ENCODE results near the gene PRPF4.
"Not testable (repeated sequence)": the region's sequence is repeated elsewhere in the genome, so short reads cannot be mapped to it uniquely, and the experiment has no call there.

PRPF4 gene

DNA sequence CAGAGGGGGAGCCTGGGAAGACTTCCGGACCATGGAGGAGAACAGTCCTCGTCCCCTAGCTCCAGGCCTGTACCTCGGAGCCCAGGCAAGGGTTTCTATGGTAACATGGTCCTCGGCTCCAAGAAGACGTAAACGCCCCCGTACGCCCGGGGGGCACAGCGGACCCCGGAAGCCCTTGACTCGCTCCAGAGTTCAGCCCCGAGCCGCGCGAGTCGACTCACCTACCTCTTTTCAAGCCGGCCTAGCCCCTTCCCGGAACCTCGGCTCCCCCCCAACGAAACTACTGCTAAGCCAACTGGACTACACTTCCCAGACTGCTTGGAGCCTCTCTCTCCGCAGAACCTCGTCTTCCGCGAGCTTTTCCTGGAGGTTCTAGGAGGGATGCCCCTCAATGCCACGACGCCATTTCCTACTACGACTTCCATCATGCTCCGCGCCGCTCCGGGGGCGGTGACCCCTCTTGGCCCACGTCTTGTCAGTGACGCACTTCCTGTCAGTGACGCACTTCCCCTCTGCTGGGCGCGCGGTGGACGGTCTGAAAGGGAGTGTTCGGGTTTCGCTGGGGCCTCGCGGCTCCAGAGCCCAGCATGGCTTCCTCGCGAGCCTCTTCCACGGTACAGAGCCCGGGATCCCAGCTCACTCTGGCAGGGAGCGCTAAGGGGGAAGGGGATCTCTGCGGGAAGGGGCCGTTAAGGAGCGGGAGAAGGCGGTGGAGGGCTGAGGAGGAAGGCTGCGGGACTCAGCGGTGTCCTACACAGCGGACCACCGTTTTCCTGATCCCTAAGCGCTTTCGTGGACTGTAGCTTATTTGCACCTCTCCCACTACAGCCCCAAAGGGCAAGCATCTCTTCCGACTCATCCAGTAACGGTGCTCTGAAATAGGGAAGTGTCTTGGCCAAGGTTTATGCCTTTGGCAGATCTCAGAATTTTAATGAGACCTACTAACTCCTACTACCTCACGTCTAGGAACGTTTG lies at the start of gene PRPF4, which contains the start of gene CDC26:
Gene PRPF4, plus strand, starts transcription at position 502 of the 975 bp plus-strand sequence. Its CDS starts 86 bp downstream, at position 588.
Gene CDC26, minus strand, starts transcription at position 416 of the 975 bp plus-strand sequence. CDS start 3,065 bp downstream, outside the sequence.
- peak; percentile 98 for DNase-seq (ENCODE audit: low spot score)

DNA sequence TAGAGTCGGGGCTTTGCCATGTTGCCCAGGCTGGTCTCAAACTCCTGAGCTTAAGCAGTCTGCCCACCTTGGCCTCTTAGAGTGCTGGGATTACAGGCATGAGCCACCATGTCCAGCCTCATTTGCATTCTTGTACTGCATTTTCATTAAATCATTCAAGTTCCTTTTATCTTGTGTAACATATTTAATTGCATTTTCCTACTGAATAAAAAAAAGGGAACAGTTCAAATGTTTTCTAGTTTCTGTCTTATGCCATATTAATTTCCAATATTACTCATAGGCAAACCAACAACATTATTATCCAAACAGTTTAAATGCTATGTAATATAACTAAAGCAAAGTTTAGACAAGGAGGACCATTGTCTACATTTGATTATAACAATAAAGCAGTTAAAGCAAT lies 48.0 kb upstream of the PRPF4 start:
- no peak for DNase-seq (ENCODE audit: low spot score)

DNA sequence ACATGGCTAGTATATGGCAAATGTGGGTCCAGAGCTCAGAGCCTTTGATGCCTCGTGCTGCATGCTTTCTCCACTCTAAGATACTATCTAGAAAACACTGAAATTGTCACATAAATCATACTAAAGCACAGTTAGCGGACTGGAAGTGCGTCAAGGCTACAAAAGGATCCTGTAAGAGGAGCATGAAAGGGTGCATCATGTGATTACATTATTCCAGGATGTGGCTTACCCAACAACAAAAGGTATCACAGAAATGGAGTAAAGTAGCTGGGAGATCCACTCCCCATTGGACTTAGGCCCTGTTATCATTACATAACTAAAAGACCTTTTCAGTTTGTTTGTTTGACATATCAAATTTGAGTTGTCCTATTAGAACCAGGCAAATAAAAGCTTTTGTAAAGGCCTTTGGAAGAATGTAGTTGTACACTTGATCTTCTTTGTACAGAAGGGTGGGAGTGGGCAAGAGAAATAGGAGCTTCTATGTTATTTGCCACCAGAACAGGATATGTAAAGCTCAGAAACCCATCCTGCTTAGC lies 47.3 kb upstream of the PRPF4 start:
- DNase-seq (ENCODE audit: low spot score): no peak

DNA sequence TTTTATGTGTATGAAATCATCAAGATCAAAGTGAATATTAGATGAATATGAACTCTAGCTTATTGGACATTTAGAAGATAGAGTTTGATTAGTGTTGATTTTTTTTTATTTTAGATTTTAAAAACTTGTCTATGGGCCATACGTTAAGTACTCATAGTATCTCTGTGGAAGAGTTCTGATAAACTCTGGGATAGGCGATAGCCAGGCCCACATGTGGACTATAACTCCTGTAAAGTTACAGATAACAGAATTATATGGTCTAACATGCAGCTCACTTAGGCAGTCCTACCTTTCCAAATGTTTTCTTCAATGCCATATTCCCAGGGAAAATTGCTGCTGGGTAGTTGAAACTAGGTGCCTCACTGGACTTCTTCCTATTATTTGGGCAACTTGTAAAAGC lies 43.8 kb upstream of the PRPF4 start:
- no peak for DNase-seq (ENCODE audit: low spot score)

DNA sequence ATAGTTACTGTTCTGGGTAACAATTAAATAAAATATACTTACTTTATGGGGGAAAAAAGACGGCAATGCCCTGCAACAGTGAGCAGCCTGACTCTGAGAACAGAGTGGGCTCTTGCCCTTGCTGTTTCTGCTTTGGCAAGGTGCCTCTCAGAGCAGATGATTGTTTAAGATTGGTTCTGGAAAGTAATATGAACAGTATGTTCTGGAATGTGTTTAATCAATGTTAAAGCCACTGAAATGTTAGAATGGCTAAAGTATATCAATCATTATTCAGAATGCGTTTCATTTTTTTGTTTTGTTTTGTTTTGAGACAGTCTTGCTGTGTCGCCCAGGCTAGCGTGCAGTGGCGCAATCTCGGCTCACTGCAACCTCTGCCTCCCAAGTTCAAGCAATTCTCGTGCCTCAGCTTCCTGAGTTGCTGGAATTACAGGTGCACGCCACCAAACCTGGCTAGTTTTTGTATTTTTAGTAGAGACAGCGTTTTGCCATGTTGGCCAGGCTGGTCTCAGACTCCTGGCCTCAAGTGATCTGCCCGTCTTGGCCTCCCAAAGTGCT lies 39.7 kb upstream of the PRPF4 start:
- DNase-seq (ENCODE audit: low spot score): not testable (repeated sequence)

DNA sequence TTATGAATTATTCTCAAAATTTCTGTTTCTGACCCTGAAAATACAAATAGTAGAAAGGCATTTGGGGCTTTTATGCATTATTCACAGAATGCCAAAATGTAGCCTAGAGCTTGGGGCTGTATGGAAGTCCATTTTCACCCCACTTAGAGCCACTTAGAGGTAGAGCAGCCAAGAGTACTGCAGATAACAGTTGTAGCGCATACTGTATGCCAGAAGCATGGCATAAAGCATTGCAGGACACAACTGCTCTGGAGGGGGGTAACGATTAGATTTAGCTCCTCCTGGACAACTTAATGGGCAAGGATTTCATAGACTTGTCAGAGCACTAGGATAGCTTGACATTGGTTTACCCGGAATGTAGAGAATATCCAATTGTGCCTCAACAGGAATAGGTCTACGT lies 38.4 kb upstream of the PRPF4 start:
- DNase-seq (ENCODE audit: low spot score): no peak

DNA sequence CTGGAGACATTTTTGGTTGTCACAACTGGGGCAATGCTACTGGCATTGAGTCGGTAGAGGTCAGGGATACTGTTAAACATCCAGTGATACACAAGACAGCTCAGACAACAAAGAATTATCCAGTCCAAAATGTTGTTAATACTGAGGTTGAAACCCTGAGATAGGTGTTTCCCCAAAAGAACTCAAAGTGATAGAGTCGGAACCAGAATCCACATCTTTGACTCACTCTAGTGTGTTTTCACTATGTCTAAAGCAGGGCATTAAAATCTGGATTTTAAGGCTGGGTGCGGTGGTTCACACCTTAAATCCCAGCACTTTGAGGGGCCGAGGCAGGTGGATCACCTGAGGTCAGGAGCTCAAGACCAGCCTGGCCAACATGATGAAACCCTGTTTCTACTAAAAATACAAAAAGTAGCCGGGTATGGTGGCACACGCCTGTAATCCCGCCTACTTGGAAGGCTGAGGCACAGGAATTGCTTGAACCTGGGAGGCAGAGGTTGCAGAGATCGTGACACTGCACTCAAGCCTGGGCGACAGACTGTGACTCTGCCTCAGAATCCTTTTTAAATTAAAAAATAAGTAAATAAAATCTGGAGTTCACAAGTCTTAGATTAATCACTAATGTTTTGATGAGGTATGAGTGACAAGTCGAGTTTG lies 37.1 kb upstream of the PRPF4 start:
- no peak for DNase-seq (ENCODE audit: low spot score)

DNA sequence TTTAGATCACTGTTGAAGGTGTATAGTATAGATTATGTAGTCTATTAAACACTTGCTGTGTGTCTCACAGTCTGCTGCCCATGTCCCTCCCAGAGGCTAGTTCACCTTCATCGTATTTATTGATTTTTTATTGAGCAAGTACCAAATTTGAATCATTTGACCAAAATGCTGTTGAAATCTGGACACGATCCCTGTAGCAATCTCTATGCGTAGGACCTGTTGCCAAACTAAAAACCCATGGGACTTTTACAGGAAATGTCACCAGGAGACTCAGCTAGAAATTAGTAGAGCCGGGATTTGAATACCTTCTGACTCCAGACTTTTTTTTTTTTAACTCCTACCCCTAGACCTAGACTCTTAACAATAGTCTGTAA lies 36.6 kb upstream of the PRPF4 start:
- DNase-seq (ENCODE audit: low spot score): no peak

DNA sequence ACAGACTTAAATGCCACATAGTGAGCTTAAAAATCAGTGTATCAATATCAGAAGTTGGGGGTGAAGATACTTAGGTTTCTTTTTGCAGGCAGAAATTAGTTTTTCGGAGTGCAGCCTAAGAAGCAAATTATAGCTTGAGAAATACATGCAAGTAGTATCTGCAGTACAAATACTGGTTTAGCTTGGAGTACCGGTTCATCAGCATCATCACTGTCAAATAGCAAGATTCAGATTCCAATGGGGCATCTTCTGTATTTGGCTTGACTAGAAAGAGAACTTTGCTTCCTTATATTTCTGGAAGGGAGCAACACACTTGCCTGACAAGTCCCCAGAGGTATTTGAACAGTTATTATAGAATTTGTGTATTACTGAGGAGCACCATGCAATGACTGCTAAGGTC lies 34.3 kb upstream of the PRPF4 start:
- no peak for DNase-seq (ENCODE audit: low spot score)

DNA sequence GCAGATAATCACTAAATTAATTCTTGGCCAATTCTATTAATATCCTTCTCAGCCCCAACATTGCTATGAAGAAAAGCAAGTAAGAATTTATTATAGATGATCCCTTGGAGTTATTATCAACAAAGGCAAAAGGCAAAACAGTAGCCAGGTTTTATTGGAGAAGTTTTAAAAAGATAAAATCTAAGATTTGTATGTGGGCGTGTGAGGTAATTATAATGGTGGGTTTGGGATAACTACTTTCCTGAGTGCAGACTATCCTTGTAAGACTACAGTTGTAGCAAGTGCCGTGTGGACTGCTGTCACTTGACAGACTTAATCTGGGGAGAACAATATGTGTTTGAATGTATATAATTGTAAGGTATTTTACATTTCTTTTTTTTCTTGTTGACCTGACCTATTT lies 30.9 kb upstream of the PRPF4 start:
- no peak for DNase-seq (ENCODE audit: low spot score)

DNA sequence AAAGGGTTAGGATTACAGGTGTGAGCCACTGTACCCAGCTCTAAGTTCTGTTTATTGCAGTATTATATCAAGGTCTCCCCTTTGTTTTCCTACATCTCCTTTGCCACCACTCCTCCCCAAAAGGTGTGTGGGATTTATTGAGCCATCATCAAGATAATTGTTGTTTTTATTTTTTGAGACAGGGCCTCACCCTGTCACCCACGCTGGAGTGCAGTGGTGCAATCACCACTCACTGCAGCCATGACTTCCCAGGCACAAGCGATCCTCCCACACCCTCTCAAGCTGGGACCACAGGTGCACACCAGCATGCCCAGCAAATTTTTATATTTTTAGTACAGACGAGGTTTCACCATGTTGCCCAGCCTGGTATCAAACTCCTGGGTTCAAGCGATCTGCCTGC lies 29.6 kb upstream of the PRPF4 start:
- no peak for DNase-seq (ENCODE audit: low spot score)

DNA sequence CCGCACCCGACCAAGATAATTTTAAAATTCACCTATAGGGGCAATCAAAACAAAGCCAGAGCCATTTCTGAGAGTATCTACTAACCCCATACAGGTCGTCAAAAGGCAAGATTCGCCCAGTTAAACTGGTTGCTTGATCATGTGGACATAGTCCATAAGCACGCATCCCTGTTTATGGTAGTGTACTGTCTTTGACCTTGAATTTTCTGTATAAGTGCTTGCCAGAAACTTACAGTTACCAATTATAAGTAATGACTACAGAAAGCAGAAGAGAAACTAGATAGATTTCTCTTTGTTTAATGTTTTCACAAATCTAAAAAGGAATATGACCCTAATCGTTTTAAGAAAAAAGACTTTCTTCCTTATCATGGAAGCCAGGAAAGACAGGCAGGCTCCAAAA lies 28.5 kb upstream of the PRPF4 start:
- no peak for DNase-seq (ENCODE audit: low spot score)

DNA sequence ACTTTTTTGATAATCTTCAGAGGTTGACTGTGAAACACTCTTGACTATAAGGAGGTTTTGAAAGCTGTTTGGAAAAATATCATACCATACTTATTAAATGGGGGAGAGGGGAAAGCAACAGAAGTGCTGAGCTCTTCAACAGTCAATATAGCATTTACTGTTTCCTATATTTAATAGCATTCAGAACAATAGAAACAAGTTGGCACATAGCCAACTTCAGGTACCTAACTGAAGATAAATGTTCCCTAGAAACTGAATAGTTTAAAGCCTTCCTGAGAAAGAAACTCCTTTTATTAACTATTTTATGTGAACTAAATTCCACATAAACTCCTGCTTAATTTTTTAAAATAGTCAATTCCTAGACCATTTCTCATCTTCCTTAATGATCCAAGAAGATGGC lies 27.8 kb upstream of the PRPF4 start:
- no peak for DNase-seq (ENCODE audit: low spot score)

DNA sequence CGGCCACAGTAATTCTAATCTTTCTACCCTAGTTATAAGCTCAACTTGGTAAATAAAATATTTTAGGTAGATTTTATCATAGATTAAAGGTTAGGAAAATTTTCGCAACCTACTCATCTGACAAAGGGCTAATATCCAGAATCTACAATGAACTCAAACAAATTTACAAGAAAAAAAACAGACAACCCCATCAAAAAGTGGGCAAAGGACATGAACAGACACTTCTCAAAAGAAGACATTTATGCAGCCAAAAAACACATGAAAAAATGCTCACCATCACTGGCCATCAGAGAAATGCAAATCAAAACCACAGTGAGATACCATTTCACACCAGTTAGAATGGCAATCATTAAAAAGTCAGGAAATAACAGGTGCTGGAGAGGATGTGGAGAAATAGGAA lies 25.8 kb upstream of the PRPF4 start:
- not testable (repeated sequence) for DNase-seq (ENCODE audit: low spot score)

DNA sequence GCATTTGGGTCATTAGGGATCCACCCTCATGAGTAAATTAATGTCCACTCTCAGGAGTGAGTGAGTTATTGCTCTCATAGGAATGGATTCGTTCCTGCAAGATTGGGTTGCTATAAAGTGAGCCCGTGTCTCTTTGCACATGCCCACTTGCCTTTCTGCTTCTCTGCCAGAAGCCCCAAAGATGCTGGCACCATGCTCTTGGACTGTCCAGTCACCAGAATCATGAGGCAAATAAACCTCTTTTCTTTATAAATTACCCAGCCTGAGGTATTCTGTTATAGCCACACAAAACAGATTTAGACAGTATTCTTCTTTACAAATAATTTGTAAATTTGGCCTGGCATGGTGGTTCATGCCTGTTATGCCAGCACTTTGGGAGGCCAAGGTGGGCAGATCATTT lies 24.7 kb upstream of the PRPF4 start:
- DNase-seq (ENCODE audit: low spot score): no peak

DNA sequence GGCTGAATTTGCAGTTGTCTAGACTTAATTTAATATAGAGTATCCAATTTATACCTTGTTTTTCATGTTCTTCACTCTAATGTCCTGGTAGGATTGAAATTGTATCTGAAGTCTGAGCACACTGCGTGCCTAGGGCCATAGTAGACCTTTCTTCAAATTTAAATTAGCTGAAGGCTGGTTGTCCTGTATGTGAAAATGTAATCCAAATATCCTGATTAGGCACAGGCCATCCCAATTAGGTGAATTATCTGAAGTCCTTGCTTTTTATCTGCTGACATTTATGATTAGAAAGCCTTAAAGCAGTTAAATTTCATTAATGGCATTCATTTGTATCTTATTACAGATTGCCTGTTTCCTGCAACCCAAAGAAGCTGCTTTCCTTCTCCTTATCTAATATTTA lies 20.5 kb upstream of the PRPF4 start:
- no peak for DNase-seq (ENCODE audit: low spot score)

DNA sequence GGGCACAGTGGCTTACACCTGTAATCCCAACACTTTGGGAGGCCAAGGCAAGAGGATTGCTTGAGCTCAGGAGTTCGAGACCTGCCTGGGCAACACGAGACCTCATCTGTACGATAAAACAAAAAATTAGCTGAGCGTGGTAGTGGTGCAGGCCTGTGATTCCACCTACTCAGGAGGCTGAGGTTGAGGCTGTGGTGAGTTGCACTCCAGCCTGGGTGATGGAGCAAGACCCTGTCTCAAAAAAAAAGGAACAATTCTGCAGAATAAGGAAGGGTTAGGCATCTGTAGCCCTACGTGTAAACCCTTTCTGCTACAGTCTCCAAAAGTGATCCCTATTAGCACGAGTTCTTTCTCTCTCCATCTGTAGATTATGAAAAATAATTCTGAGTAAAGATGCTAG lies 20.0 kb upstream of the PRPF4 start:
- DNase-seq (ENCODE audit: low spot score): no peak

DNA sequence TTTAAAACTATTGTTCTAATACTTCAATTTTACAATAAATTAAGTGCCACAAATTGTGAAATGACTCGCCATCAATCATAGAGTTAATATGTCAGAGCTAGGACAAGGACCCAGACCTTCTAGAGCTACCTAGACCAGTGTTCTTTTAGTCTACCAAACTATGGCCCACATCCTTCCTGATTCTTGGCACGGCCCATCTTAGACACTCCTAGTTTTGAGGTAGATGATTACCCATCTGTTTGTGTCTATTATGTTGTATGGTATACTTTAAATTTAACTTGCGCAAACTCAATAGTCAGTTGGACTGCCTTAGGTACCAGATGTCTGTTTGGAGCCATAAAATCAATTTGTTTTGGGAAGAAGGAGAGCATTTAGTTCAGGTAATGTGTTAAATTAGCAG lies 17.6 kb upstream of the PRPF4 start:
- no peak for DNase-seq (ENCODE audit: low spot score)

DNA sequence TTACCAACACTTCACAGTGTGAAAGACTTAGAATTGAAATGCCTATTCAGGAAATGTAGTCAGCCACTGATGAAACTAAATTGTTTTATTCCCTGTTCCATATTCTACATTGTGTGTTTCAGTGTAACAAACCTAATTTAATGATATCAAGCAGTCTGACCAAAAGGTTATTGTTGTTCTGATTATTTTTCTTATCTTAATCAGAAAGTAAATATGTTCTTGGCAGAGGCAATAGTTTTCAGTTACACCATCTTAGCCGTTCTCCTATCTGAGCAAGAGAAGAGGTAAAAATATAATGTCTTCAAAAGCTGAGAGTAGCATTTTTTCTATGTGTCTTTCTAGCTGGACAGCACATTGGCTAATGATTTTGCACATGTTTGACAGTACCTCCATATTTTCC lies 17.2 kb upstream of the PRPF4 start:
- DNase-seq (ENCODE audit: low spot score): no peak

DNA sequence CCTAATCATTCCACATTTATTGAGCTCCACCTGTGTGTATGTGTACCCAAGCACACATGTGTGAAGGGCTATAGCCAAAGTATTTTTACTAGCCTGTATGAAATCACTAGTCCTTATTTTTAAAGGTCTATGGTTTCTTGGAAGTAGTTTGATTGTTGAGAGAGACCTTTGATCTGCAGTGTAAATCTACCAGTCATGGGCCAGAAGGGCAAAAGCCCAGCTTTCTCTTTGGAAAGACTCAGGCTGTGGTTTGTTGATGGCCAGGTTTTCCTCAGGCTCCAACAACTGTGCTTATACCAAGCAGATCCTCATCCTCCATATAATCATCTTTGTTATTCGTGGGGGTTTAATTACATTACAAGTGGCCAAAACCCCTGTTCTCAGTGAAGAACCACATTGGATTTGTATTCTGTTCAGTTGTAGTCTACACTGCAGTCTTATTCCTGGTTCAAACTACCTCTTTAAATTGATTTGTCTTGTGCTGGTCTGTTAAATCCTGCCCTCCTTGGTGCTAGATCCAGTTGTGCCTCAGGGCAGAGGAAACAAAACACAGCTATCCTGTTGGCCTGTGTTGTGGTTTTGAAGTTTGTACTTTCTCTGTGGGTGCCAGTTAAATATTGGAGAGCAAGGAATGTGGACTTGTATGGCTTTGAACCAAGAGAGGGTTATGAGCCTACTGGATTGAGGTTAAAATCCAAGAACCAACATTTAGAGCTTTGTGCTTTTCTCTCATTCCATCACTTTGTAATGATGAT lies 13.4 kb upstream of the PRPF4 start:
- DNase-seq (ENCODE audit: low spot score): no peak

DNA sequence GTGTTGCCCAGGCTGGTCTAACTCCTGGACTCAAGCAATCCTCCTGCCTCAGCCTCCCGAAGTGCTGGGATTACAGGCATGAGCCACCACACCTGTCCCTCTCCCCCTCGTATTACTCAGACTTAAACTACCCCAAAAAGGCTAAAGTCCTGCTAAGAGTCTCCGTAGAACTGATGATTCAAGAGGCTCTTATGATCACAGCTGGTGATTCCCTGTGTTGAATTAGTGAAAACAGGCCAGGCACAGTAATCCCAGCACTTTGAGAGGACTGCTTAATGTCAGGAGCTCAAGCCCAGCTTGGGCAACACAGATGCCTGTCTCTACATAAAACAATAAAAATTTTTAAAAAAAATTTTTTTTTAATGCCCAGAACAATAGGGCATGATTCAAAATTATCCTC lies 9.3 kb upstream of the PRPF4 start:
- DNase-seq (ENCODE audit: low spot score): no peak

All from pons (tissue), 1 donor.